Transverse colon (tissue), 4 donors: ENCODE measurements around the gene MISFA. TPM values are rescaled to one million over a fixed set of nuclear protein-coding genes. Genes with fewer than 3 reads are reported as not detected.

Experiments
- DNase-seq: peaks from one replicate; pipeline ENCODE4 v3.0.0-alpha.2; 2019
- H3K27ac ChIP-seq, 4 donors: fragments of 200-600 bp; sonication (generic); 2 replicates each; pipeline ENCODE4 v1.5.1; 2016 to 2018; ENCODE audit warnings: inconsistent platforms in 4 of 4
- H3K27me3 ChIP-seq: fragments of 200-600 bp; sonication (generic); 2 replicates; pipeline ENCODE4 v1.5.1; 2017; ENCODE audit warnings: inconsistent platforms
- H3K36me3 ChIP-seq, 4 donors: fragments of 200-600 bp; sonication (generic); 2 replicates each; pipeline ENCODE4 v1.5.1; 2017 to 2019; ENCODE audit warnings: inconsistent platforms in 4 of 4
- H3K4me1 ChIP-seq, 4 donors: fragments of 200-600 bp; sonication (generic); 2 replicates each; pipeline ENCODE4 v1.5.1; 2017 to 2020; ENCODE audit warnings: inconsistent platforms in 4 of 4
- H3K4me3 ChIP-seq, 4 donors: fragments of 200-600 bp; sonication (generic); 1 replicate in 1 of 4; 2 replicates in 3 of 4; pipeline versions ENCODE4 v1.5.1 to v1.6.1; 2017 to 2019; ENCODE audit warnings: inconsistent platforms in 4 of 4
- H3K9me3 ChIP-seq, 2 donors: fragments of 200-600 bp; sonication (generic); 2 replicates each; pipeline ENCODE4 v1.5.1; 2017 to 2019; ENCODE audit warnings: inconsistent platforms in 2 of 2
- CTCF ChIP-seq, 5 experiments: fragments of 200-600 bp in 3 of 5; fragments of 450-650 bp in 2 of 5; sonication (generic) in 3 of 5; IDR thresholded peaks; 1 replicate in 2 of 5; 2 replicates in 3 of 5; pipeline ENCODE4 v1.5.1; 2016 to 2017; ENCODE audit warnings: antibody characterized with exemption in 5 of 5, inconsistent platforms in 3 of 5, mild to moderate bottlenecking in 2 of 5, moderate library complexity in 1 of 5
- EP300 ChIP-seq: sonication (generic); formaldehyde crosslinking; IDR thresholded peaks from one replicate; pipeline ENCODE4 v1.6.1; 2017; ENCODE audit warnings: antibody characterized with exemption, low read depth
- POLR2A ChIP-seq: fragments of 450-650 bp; IDR thresholded peaks from one replicate; pipeline ENCODE4 v1.6.1; 2016; ENCODE audit warnings: antibody characterized with exemption, mild to moderate bottlenecking, moderate library complexity
- POLR2AphosphoS5 ChIP-seq, 3 donors: sonication (generic); formaldehyde crosslinking; IDR thresholded peaks; one replicate each; pipeline ENCODE4 v1.6.1; 2016; ENCODE audit warnings: antibody characterized with exemption in 3 of 3
- WGBS, 2 donors: methylation state at CpG; one replicate each; pipeline ENCODE4 v1.1.5; 2018; ENCODE audit warnings: low coverage in 1 of 2; 5-methylcytosine and 5-hydroxymethylcytosine counted together
- in situ Hi-C, 4 donors: fragments of 200-750 bp; cut with MboI; loops; one replicate each; pipeline versions ENCODE4 v1.15.0 to v1.15.1; 2017; ENCODE audit warnings: low sequenced_read_pairs in 3 of 4, low pct_ligation_motif_present in 1 of 4, low pct_unique_long_range_greater_than_20kb in 1 of 4
- intact Hi-C: fragments of 100-400 bp; cut with DNase I; formaldehyde crosslinking; loops from one replicate; pipeline ENCODE4 v1.15.1; 2023; ENCODE audit warnings: low total_unique reads
- total RNA-seq, 4 donors: library from RNA; depleted of rRNA; stranded (reverse); fragments of >200 nt; gene quantifications; one replicate each; pipeline ENCODE4 v1.1.0, GENCODE V29; 2016

Gene MISFA
- total RNA-seq, 4 donors from 2014 or later, result 0.40 to 2.0 TPM; not detected in 2

DNA sequence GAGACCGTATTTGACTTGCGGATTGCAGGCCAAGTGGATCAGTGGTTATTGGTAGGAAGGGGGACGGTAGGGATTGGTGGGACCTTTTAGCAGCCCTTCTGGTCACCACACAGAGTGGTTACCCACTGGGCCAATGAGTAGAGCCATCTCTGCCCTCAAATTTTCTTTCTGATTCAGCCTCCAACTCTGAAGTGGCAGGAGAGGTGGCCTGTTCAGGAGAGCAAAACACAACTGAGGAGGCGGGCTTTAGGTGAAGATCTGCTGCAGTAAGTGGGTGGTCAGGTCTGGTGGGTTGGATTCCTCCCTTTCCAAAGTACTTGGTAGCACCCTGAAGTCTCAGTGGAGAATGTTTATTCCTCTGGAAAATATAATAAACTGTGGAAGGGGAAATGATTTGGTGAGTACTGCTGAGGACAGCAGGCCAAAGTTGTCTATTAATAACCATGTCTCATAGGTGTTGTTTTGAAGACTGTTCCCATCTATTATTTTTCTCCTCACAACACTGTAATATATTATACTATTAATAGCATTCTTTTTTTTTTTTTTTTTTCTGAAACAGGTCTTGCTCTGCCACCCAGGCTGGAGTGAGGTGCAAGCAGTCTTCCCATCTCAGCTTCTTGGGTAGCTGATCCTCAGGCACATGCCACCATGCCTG lies 1.5 kb downstream of the MISFA start:
- WGBS, 2 donors, result 92 to 100% methylated on average over 1 to 4 of the region's 4 CpGs

GRCh38 chr11:18608376-18608775 lies 8.8 kb downstream of the MISFA start:
- Histone ChIP-seq H3K27ac (no peak overlapping the region), H3K4me3 (no peak overlapping the region), H3K36me3 (peaks cover 0 to 47% (median 12%) of the 10 kb centered on the region in 4 donors), H3K9me3 (no peaks in the 10 kb centered on the region), H3K27me3 (no peaks in the 10 kb centered on the region), H3K4me1 (no peaks in the 10 kb centered on the region)
- WGBS, 2 donors, result 55 to 65% methylated on average over 3 of the region's 3 CpGs
- no peak for DNase-seq
- intact Hi-C loops, result no loop called here
- in situ Hi-C loops, result no loop called here
- no peak for TF ChIP-seq EP300
- TF ChIP-seq CTCF (IDR thresholded peaks at IDR 0.05), result no peak

More for the DNA sequence above, 1.5 kb downstream of the MISFA start:
- TF ChIP-seq POLR2AphosphoS5 (IDR thresholded peaks at IDR 0.05) (no peak), EP300 (no peak), CTCF (IDR thresholded peaks at IDR 0.05) (no peak), POLR2A (no peak)
- H3K9me3 ChIP-seq, result no peaks in the 10 kb centered on the region
- no peak overlapping the region for H3K4me3 ChIP-seq
- in situ Hi-C loops, result no loop called here
- H3K36me3 ChIP-seq, result no peaks in the 10 kb centered on the region
- H3K27ac ChIP-seq, result no peak overlapping the region
- intact Hi-C loops, result no loop called here
- no peaks in the 10 kb centered on the region for H3K27me3 ChIP-seq
- no peaks in the 10 kb centered on the region for H3K4me1 ChIP-seq
- no peak for DNase-seq

DNA sequence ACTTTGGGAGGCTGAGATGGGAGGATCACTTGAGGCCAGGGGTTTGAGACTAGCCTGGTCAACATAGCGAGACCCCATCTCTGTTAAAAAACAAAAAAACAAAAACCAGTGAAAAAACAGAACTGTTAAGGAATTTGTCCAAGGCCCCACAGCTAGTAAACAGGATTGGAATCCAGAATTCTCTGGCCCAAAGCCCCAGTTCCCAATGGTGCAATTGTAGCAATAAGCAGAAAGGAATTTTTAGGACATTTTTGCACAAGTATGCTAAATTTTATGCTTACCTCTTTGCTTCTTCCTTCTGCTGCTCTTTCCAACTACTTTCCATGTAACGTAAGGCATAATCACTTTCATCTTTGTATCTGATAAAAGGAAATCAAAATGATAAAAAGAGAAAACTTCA lies 11.6 kb downstream of the MISFA start:
- no peak for DNase-seq
- TF ChIP-seq EP300, result no peak
- TF ChIP-seq CTCF (IDR thresholded peaks at IDR 0.05), result no peak
- no peak for TF ChIP-seq POLR2AphosphoS5 (IDR thresholded peaks at IDR 0.05)
- TF ChIP-seq POLR2A, result no peak
- 92 to 95% methylated on average over 2 of the region's 2 CpGs for WGBS, 2 donors
- in situ Hi-C loops, result no loop called here
- H3K4me3 ChIP-seq, result no peak overlapping the region
- H3K9me3 ChIP-seq, result no peaks in the 10 kb centered on the region
- H3K27me3 ChIP-seq, result no peaks in the 10 kb centered on the region
- H3K27ac ChIP-seq, result no peak overlapping the region
- H3K4me1 ChIP-seq, result no peaks in the 10 kb centered on the region
- intact Hi-C loops, result no loop called here
- peaks cover 0 to 70% (median 18%) of the 10 kb centered on the region in 4 donors for H3K36me3 ChIP-seq

GRCh38 chr11:18612394-18612793 lies 12.8 kb downstream of the MISFA start:
- Histone ChIP-seq H3K4me3 (no peak overlapping the region), H3K27me3 (no peaks in the 10 kb centered on the region), H3K36me3 (peaks cover 0 to 70% (median 15%) of the 10 kb centered on the region in 4 donors), H3K27ac (no peak overlapping the region), H3K4me1 (no peaks in the 10 kb centered on the region), H3K9me3 (no peaks in the 10 kb centered on the region)
- WGBS, 2 donors, result 94 to 96% methylated on average over 4 of the region's 4 CpGs
- TF ChIP-seq POLR2AphosphoS5 (IDR thresholded peaks at IDR 0.05) (no peak), POLR2A (no peak), EP300 (no peak), CTCF (IDR thresholded peaks at IDR 0.05) (no peak)
- in situ Hi-C loops (no loop called here), intact Hi-C loops (no loop called here)
- DNase-seq, result no peak
